WERI-Rb-1 (cell line): ENCODE results near the gene VWA3B.

ENCODE experiments used
- DNase-seq: peaks from one replicate; pipeline ENCODE4 v3.0.0-alpha.2; 2020
- H3K27ac ChIP-seq: fragments of 250-450 bp; sonication (Bioruptor Pico); 2 replicates; pipeline ENCODE4 v1.5.1; 2020; ENCODE audit warnings: mild to moderate bottlenecking, moderate library complexity
- H3K27me3 ChIP-seq: fragments of 250-450 bp; sonication (Bioruptor Pico); 2 replicates; pipeline ENCODE4 v1.5.1; 2021; ENCODE audit warnings: mild to moderate bottlenecking, low read depth, moderate library complexity; ENCODE audit not compliant: insufficient read depth, severe bottlenecking
- H3K36me3 ChIP-seq: fragments of 250-450 bp; sonication (Bioruptor Pico); 2 replicates; pipeline ENCODE4 v1.5.1; 2020; ENCODE audit warnings: mild to moderate bottlenecking, moderate library complexity
- H3K4me3 ChIP-seq: 2 replicates; pipeline ENCODE4 v1.5.1; 2011; ENCODE audit warnings: low read depth, mild to moderate bottlenecking, control low read depth, low read length
- H3K9me3 ChIP-seq: fragments of 250-450 bp; sonication (Bioruptor Pico); 2 replicates; pipeline ENCODE4 v1.5.1; 2021; ENCODE audit warnings: mild to moderate bottlenecking, moderate library complexity; ENCODE audit not compliant: severe bottlenecking
- TF ChIP-seq, protein P1 (sequence below): IDR thresholded peaks from 2 replicates; pipeline ENCODE4 v1.5.1; 2011; ENCODE audit warnings: low read depth, mild to moderate bottlenecking, control low read depth, inconsistent platforms, low read length

Gene VWA3B

GRCh38 chr2:98281607-98282006 is 194.6 kb downstream of the VWA3B start:
- TF ChIP-seq, protein P1, sequence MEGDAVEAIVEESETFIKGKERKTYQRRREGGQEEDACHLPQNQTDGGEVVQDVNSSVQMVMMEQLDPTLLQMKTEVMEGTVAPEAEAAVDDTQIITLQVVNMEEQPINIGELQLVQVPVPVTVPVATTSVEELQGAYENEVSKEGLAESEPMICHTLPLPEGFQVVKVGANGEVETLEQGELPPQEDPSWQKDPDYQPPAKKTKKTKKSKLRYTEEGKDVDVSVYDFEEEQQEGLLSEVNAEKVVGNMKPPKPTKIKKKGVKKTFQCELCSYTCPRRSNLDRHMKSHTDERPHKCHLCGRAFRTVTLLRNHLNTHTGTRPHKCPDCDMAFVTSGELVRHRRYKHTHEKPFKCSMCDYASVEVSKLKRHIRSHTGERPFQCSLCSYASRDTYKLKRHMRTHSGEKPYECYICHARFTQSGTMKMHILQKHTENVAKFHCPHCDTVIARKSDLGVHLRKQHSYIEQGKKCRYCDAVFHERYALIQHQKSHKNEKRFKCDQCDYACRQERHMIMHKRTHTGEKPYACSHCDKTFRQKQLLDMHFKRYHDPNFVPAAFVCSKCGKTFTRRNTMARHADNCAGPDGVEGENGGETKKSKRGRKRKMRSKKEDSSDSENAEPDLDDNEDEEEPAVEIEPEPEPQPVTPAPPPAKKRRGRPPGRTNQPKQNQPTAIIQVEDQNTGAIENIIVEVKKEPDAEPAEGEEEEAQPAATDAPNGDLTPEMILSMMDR, result no peak
- Histone ChIP-seq H3K27ac (no peak overlapping the region), H3K9me3 (peaks cover 3% of the 10 kb centered on the region)

GRCh38 chr2:98282109-98282508 is 195.1 kb downstream of the VWA3B start:
- Histone ChIP-seq H3K4me3 (no peak overlapping the region), H3K36me3 (no peaks in the 10 kb centered on the region), H3K9me3 (peaks cover 3% of the 10 kb centered on the region), H3K27me3 (no peaks in the 10 kb centered on the region), H3K27ac (no peak overlapping the region)
- no peak for DNase-seq
- TF ChIP-seq, protein P1, result no peak

More at GRCh38 chr2:98281607-98282006, 194.6 kb downstream of the VWA3B start:
- Histone ChIP-seq H3K4me3 (no peak overlapping the region), H3K27me3 (no peaks in the 10 kb centered on the region), H3K36me3 (no peaks in the 10 kb centered on the region)
- DNase-seq, result no peak

GRCh38 chr2:98293030-98293429 is 206.1 kb downstream of the VWA3B start:
- Histone ChIP-seq H3K27ac (no peak overlapping the region), H3K36me3 (no peaks in the 10 kb centered on the region), H3K4me3 (no peak overlapping the region), H3K27me3 (no peaks in the 10 kb centered on the region), H3K9me3 (no peaks in the 10 kb centered on the region)
- no peak for DNase-seq
- TF ChIP-seq, protein P1, result no peak

GRCh38 chr2:98293931-98294687 is 207.1 kb downstream of the VWA3B start:
- Histone ChIP-seq H3K27ac (no peak overlapping the region), H3K9me3 (no peaks in the 10 kb centered on the region), H3K27me3 (no peaks in the 10 kb centered on the region), H3K36me3 (no peaks in the 10 kb centered on the region), H3K4me3 (no peak overlapping the region)
- TF ChIP-seq, protein P1, result no peak
- DNase-seq, result no peak

- TF ChIP-seq, protein P1, result no peak
- no peaks in the 10 kb centered on the region for H3K36me3 ChIP-seq
- H3K27me3 ChIP-seq, result no peaks in the 10 kb centered on the region
- no peak overlapping the region for H3K27ac ChIP-seq
- H3K9me3 ChIP-seq, result no peaks in the 10 kb centered on the region
- H3K4me3 ChIP-seq, result no peak overlapping the region
- no peak for DNase-seq
Measured at GRCh38 chr2:98294711-98295110, 207.7 kb downstream of the VWA3B start.

DNA sequence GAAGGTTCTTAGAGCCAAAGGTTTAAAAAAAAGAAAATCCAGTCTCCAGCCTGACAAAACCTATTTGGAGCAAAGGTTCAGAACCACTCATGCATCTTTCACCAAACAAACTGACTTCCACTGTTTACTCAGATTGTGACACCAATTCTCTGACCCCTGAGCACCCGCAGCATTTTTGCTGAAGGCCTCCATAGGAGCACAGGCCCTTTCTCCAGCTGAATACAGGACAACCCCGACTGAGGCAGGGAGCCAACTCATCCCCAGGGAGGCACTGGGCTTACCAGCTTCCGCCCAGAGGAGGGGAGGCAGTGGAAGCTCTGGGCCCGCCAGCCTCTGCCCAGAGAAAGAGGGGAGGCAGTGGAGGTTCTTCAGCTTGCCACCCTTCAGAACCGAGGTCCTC is 208.3 kb downstream of the VWA3B start:
- H3K27ac ChIP-seq, result no peak overlapping the region
- TF ChIP-seq, protein P1, result no peak
- no peaks in the 10 kb centered on the region for H3K36me3 ChIP-seq
- no peaks in the 10 kb centered on the region for H3K9me3 ChIP-seq
- DNase-seq, result no peak
- no peaks in the 10 kb centered on the region for H3K27me3 ChIP-seq
- no peak overlapping the region for H3K4me3 ChIP-seq
